Measurements from ENCODE around the gene CR1.
"Not testable (repeated sequence)": the region's sequence is repeated elsewhere in the genome, so short reads cannot be mapped to it uniquely, and the experiment has no call there.

Gene CR1

GRCh38 chr1:207680590-207681388 lies 184.8 kb downstream of the CR1 start:
- not testable (repeated sequence) for DNase-seq

- DNase-seq, result not testable (repeated sequence)
Observed at GRCh38 chr1:207682872-207683434, 187.0 kb downstream of the CR1 start.

GRCh38 chr1:207690551-207690950 lies 194.6 kb downstream of the CR1 start:
- not testable (repeated sequence) for DNase-seq

GRCh38 chr1:207691010-207691409 lies 195.1 kb downstream of the CR1 start:
- no peak for DNase-seq
